ENCODE results near the gene ARFGAP3. TPM values are rescaled to one million over a fixed set of nuclear protein-coding genes. Genes with fewer than 3 reads are reported as not detected.

ARFGAP3 gene
- total RNA-seq, 2 experiments from 2014 or later: 19.5 to 21.4 TPM

GRCh38 chr22:42829302-42829701 is 27.8 kb downstream of the ARFGAP3 start:
- intact Hi-C loops (cut with DNase I, micrococcal nuclease): no loop called here
- H3K27me3 ChIP-seq (ENCODE audit: control insufficient read depth in 1 of 2, insufficient read depth in 2 of 2, low read length in 2 of 2): no peaks in the 10 kb centered on the region
- no peak overlapping the region for H3K4me3 ChIP-seq (ENCODE audit: low read length)
- H3K36me3 ChIP-seq (ENCODE audit: insufficient read depth, low read length): peaks cover 69% of the 10 kb centered on the region
- TF ChIP-seq CTCF (IDR thresholded peaks at IDR 0.05): no peak
- POLR2A ChIA-PET: no interaction called here
- no peak overlapping the region for H3K27ac ChIP-seq (ENCODE audit: low read depth in 1 of 2, low read length in 2 of 2)
- DNase-seq: no peak
- CTCF ChIA-PET: no interaction called here
- Mint-ChIP-seq H3K27me3 (no peaks in the 10 kb centered on the region), H3K4me3 (no peak overlapping the region), H3K27ac (no peak overlapping the region), H3K9me3 (no peaks in the 10 kb centered on the region), H3K4me1 (ENCODE audit: low read depth) (peaks cover 7% of the 10 kb centered on the region), H3K36me3 (ENCODE audit: low read depth) (peaks cover 74% of the 10 kb centered on the region)
- no peaks in the 10 kb centered on the region for H3K9me3 ChIP-seq (ENCODE audit: control insufficient read depth in 1 of 2, insufficient read depth in 1 of 2, low read length in 2 of 2)
- no peak for ATAC-seq (ENCODE audit: poor library complexity)
- peaks cover 5% of the 10 kb centered on the region for H3K4me1 ChIP-seq (ENCODE audit: insufficient read depth, low read length)

GRCh38 chr22:42825796-42826195 is 31.3 kb downstream of the ARFGAP3 start:
- no peak overlapping the region for H3K27ac ChIP-seq (ENCODE audit: low read depth in 1 of 2, low read length in 2 of 2)
- H3K36me3 ChIP-seq (ENCODE audit: insufficient read depth, low read length): peaks cover 61% of the 10 kb centered on the region
- intact Hi-C loops (cut with DNase I, micrococcal nuclease): no loop called here
- Mint-ChIP-seq H3K4me3 (no peak overlapping the region), H3K27me3 (no peaks in the 10 kb centered on the region), H3K9me3 (no peaks in the 10 kb centered on the region), H3K4me1 (ENCODE audit: low read depth) (peaks cover 7% of the 10 kb centered on the region), H3K27ac (no peak overlapping the region), H3K36me3 (ENCODE audit: low read depth) (peaks cover 66% of the 10 kb centered on the region)
- no peak overlapping the region for H3K4me3 ChIP-seq (ENCODE audit: low read length)
- ATAC-seq (ENCODE audit: poor library complexity) (no peak), DNase-seq (peak in 1 of 14 experiments; percentile 19)
- no peaks in the 10 kb centered on the region for H3K9me3 ChIP-seq (ENCODE audit: control insufficient read depth in 1 of 2, insufficient read depth in 1 of 2, low read length in 2 of 2)
- H3K4me1 ChIP-seq (ENCODE audit: insufficient read depth, low read length): peaks cover 5% of the 10 kb centered on the region
- ChIA-PET CTCF (no interaction called here), POLR2A (no interaction called here)
- no peaks in the 10 kb centered on the region for H3K27me3 ChIP-seq (ENCODE audit: control insufficient read depth in 1 of 2, insufficient read depth in 2 of 2, low read length in 2 of 2)
- TF ChIP-seq CTCF (IDR thresholded peaks at IDR 0.05): no peak

- Mint-ChIP-seq H3K4me3 (no peak overlapping the region), H3K4me1 (ENCODE audit: low read depth) (peaks cover 7% of the 10 kb centered on the region), H3K27me3 (no peaks in the 10 kb centered on the region), H3K9me3 (no peaks in the 10 kb centered on the region), H3K27ac (no peak overlapping the region), H3K36me3 (ENCODE audit: low read depth) (peaks cover 61% of the 10 kb centered on the region)
- Histone ChIP-seq H3K4me3 (ENCODE audit: low read length) (no peak overlapping the region), H3K36me3 (ENCODE audit: insufficient read depth, low read length) (peaks cover 42% of the 10 kb centered on the region), H3K4me1 (ENCODE audit: insufficient read depth, low read length) (no peaks in the 10 kb centered on the region), H3K27ac (ENCODE audit: low read depth in 1 of 2, low read length in 2 of 2) (no peak overlapping the region), H3K9me3 (ENCODE audit: control insufficient read depth in 1 of 2, insufficient read depth in 1 of 2, low read length in 2 of 2) (no peaks in the 10 kb centered on the region), H3K27me3 (ENCODE audit: control insufficient read depth in 1 of 2, insufficient read depth in 2 of 2, low read length in 2 of 2) (no peaks in the 10 kb centered on the region)
- POLR2A ChIA-PET: no interaction called here
- DNase-seq (no peak), ATAC-seq (ENCODE audit: poor library complexity) (no peak)
- TF ChIP-seq CTCF (IDR thresholded peaks at IDR 0.05): no peak
- CTCF ChIA-PET: no interaction called here
- intact Hi-C loops (cut with DNase I, micrococcal nuclease): loop anchor here in 1 of 2 experiments (5.0 kb wide), 1 partner anchor 289 kb away; no protein-coding TSS in a partner anchor
Measured at GRCh38 chr22:42821386-42821785, 35.7 kb downstream of the ARFGAP3 start.
